Measurements from ENCODE around the gene TBC1D16.
A peak's percentile ranks its signal among the peaks of the same experiment; 100 is the strongest.

The TBC1D16 gene

GRCh38 chr17:80010283-80010858, 25.3 kb downstream of the TBC1D16 start:
- no peak for TF ChIP-seq ZFX (IDR thresholded peaks at IDR 0.05)
- no peak for TF ChIP-seq CTCF (conservative IDR thresholded peaks at IDR 0.05)
- H3K27ac ChIP-seq = no peak overlapping the region

GRCh38 chr17:80009391-80010282, 26.0 kb downstream of the TBC1D16 start:
- TF ChIP-seq CTCF (conservative IDR thresholded peaks at IDR 0.05) (no peak), ZFX (IDR thresholded peaks at IDR 0.05) (no peak)
- H3K27ac ChIP-seq = peak overlapping the region; percentile 67

- TF ChIP-seq CTCF (conservative IDR thresholded peaks at IDR 0.05) = no peak
- H3K27ac ChIP-seq = peak overlapping the region; percentile 67
Measured at GRCh38 chr17:80008848-80009247, 26.8 kb downstream of the TBC1D16 start.

- TF ChIP-seq ZFX (IDR thresholded peaks at IDR 0.05) (no peak), CTCF (conservative IDR thresholded peaks at IDR 0.05) (peak; percentile 98)
- peak overlapping the region; percentile 67 for H3K27ac ChIP-seq
Measured at GRCh38 chr17:80008383-80008840, 27.3 kb downstream of the TBC1D16 start.

GRCh38 chr17:80007939-80008338, 27.7 kb downstream of the TBC1D16 start:
- no peak for TF ChIP-seq CTCF (conservative IDR thresholded peaks at IDR 0.05)
- no peak for TF ChIP-seq ZFX (IDR thresholded peaks at IDR 0.05)
- peak overlapping the region; percentile 67; the same call in 1 of the 2 replicates for H3K27ac ChIP-seq

- no peak overlapping the region for H3K27ac ChIP-seq
- TF ChIP-seq CTCF (conservative IDR thresholded peaks at IDR 0.05) (no peak), ZFX (IDR thresholded peaks at IDR 0.05) (no peak)
Measured at GRCh38 chr17:80006811-80007752, 28.6 kb downstream of the TBC1D16 start.

Measured in C4-2B (cell line).